ENCODE results near the gene FGF6.

The FGF6 gene

GRCh38 chr12:4482936-4483335 is 37.3 kb upstream of the FGF6 start:
- Histone ChIP-seq H3K4me1 (ENCODE audit: insufficient read depth, low read length, poor library complexity, severe bottlenecking) (no peaks in the 10 kb centered on the region), H2AFZ (ENCODE audit: low read length) (no peak overlapping the region), H3F3A (ENCODE audit: low read depth) (no peaks in the 10 kb centered on the region), H3K9me2 (replicated peaks; ENCODE audit: low read depth, low read length) (no peaks in the 10 kb centered on the region), H3K9me3 (ENCODE audit: insufficient read depth, low read depth, low read length) (no peaks in the 10 kb centered on the region), H3K27me3 (ENCODE audit: insufficient read depth, low read length, poor library complexity, severe bottlenecking) (no peaks in the 10 kb centered on the region), H3K9ac (ENCODE audit: low read depth, low read length, poor library complexity, severe bottlenecking) (no peak overlapping the region), H3K4me2 (ENCODE audit: low read depth, low read length, poor library complexity, severe bottlenecking) (no peak overlapping the region), H3K36me3 (ENCODE audit: insufficient read depth, low read length) (no peaks in the 10 kb centered on the region), H3K4me3 (ENCODE audit: low read length, poor library complexity, severe bottlenecking) (no peak overlapping the region), H3K79me2 (ENCODE audit: insufficient read depth, low read length) (no peaks in the 10 kb centered on the region), H4K20me1 (ENCODE audit: insufficient read depth, low read length, poor library complexity, severe bottlenecking) (no peaks in the 10 kb centered on the region)
- TF ChIP-seq EZH2phosphoT487 (IDR thresholded peaks at IDR 0.05; ENCODE audit: borderline replicate concordance) (no peak), CTCF (conservative IDR thresholded peaks at IDR 0.05; ENCODE audit: low read length) (no peak)

GRCh38 chr12:4478933-4479332 is 33.3 kb upstream of the FGF6 start:
- Histone ChIP-seq H3K4me2 (ENCODE audit: low read depth, low read length, poor library complexity, severe bottlenecking) (no peak overlapping the region), H3K4me3 (ENCODE audit: low read length, poor library complexity, severe bottlenecking) (no peak overlapping the region), H3K9me3 (ENCODE audit: insufficient read depth, low read depth, low read length) (no peaks in the 10 kb centered on the region), H3K79me2 (ENCODE audit: insufficient read depth, low read length) (no peaks in the 10 kb centered on the region), H3K4me1 (ENCODE audit: insufficient read depth, low read length, poor library complexity, severe bottlenecking) (no peaks in the 10 kb centered on the region), H3K27me3 (ENCODE audit: insufficient read depth, low read length, poor library complexity, severe bottlenecking) (no peaks in the 10 kb centered on the region), H3K9ac (ENCODE audit: low read depth, low read length, poor library complexity, severe bottlenecking) (no peak overlapping the region), H2AFZ (ENCODE audit: low read length) (no peak overlapping the region), H3K36me3 (ENCODE audit: insufficient read depth, low read length) (no peaks in the 10 kb centered on the region), H3F3A (ENCODE audit: low read depth) (no peaks in the 10 kb centered on the region), H3K9me2 (replicated peaks; ENCODE audit: low read depth, low read length) (no peaks in the 10 kb centered on the region), H4K20me1 (ENCODE audit: insufficient read depth, low read length, poor library complexity, severe bottlenecking) (no peaks in the 10 kb centered on the region)
- TF ChIP-seq CTCF (conservative IDR thresholded peaks at IDR 0.05; ENCODE audit: low read length) = no peak
- no peak for TF ChIP-seq EZH2phosphoT487 (IDR thresholded peaks at IDR 0.05; ENCODE audit: borderline replicate concordance)

GRCh38 chr12:4477129-4477528 is 31.5 kb upstream of the FGF6 start:
- Histone ChIP-seq H3K4me3 (ENCODE audit: low read length, poor library complexity, severe bottlenecking) (no peak overlapping the region), H3K27me3 (ENCODE audit: insufficient read depth, low read length, poor library complexity, severe bottlenecking) (no peaks in the 10 kb centered on the region), H3K36me3 (ENCODE audit: insufficient read depth, low read length) (no peaks in the 10 kb centered on the region), H3K9ac (ENCODE audit: low read depth, low read length, poor library complexity, severe bottlenecking) (no peak overlapping the region), H3K4me2 (ENCODE audit: low read depth, low read length, poor library complexity, severe bottlenecking) (no peak overlapping the region), H3K4me1 (ENCODE audit: insufficient read depth, low read length, poor library complexity, severe bottlenecking) (no peaks in the 10 kb centered on the region), H4K20me1 (ENCODE audit: insufficient read depth, low read length, poor library complexity, severe bottlenecking) (no peaks in the 10 kb centered on the region), H3K79me2 (ENCODE audit: insufficient read depth, low read length) (no peaks in the 10 kb centered on the region), H2AFZ (ENCODE audit: low read length) (no peak overlapping the region), H3K9me3 (ENCODE audit: insufficient read depth, low read depth, low read length) (no peaks in the 10 kb centered on the region), H3F3A (ENCODE audit: low read depth) (no peaks in the 10 kb centered on the region), H3K9me2 (replicated peaks; ENCODE audit: low read depth, low read length) (no peaks in the 10 kb centered on the region)
- no peak for TF ChIP-seq EZH2phosphoT487 (IDR thresholded peaks at IDR 0.05; ENCODE audit: borderline replicate concordance)
- no peak for TF ChIP-seq CTCF (conservative IDR thresholded peaks at IDR 0.05; ENCODE audit: low read length)
